ENCODE measurements around the gene CHCHD10.
"Not testable (repeated sequence)": the region's sequence is repeated elsewhere in the genome, so short reads cannot be mapped to it uniquely, and the experiment has no call there.

DNA sequence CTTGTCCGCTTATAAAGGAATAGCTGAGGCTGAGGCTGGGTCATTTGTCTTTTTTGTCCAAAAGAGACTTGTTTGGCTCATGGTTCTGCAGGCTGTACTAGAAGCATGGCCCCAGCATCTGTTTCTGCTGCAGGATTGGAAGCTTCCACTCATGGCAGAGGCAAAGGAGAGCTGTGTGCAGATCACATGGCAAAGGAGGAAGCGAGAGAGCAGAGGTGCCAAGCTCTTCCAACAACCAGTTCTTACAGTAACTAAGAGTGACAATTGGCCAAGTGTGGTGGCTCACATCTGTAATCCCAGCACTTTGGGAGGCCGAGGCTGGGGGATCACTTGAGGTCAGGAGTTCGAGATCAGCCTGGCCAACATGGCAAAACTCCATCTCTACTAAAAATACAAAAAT lies 39.7 kb downstream of the CHCHD10 start:
- TF ChIP-seq RCOR1 (IDR thresholded peaks at IDR 0.05; ENCODE audit: low read depth, low read length); MAZ (IDR thresholded peaks at IDR 0.05; ENCODE audit: borderline replicate concordance, low read depth, low read length); JUN (IDR thresholded peaks at IDR 0.05); MAFK (IDR thresholded peaks at IDR 0.05; ENCODE audit: partially characterized antibody); EP300 (IDR thresholded peaks at IDR 0.05): not testable (repeated sequence)
- TF ChIP-seq, protein P1, sequence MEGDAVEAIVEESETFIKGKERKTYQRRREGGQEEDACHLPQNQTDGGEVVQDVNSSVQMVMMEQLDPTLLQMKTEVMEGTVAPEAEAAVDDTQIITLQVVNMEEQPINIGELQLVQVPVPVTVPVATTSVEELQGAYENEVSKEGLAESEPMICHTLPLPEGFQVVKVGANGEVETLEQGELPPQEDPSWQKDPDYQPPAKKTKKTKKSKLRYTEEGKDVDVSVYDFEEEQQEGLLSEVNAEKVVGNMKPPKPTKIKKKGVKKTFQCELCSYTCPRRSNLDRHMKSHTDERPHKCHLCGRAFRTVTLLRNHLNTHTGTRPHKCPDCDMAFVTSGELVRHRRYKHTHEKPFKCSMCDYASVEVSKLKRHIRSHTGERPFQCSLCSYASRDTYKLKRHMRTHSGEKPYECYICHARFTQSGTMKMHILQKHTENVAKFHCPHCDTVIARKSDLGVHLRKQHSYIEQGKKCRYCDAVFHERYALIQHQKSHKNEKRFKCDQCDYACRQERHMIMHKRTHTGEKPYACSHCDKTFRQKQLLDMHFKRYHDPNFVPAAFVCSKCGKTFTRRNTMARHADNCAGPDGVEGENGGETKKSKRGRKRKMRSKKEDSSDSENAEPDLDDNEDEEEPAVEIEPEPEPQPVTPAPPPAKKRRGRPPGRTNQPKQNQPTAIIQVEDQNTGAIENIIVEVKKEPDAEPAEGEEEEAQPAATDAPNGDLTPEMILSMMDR (IDR thresholded peaks at IDR 0.05), result not testable (repeated sequence)
